Body of pancreas (tissue), 4 donors: ENCODE data around the gene PPP4R1.

Experiments
- CTCF ChIP-seq, 7 experiments: fragments of 450-650 bp in 4 of 7; fragments of 200-600 bp in 3 of 7; sonication (generic) in 3 of 7; IDR thresholded peaks; one replicate each; pipeline ENCODE4 v1.5.1; 2016 to 2019; ENCODE audit warnings: antibody characterized with exemption in 7 of 7
- POLR2A ChIP-seq, 3 donors: fragments of 450-650 bp; IDR thresholded peaks; one replicate each; pipeline ENCODE4 v1.6.1; 2016; ENCODE audit warnings: antibody characterized with exemption in 3 of 3, mild to moderate bottlenecking in 2 of 3

GRCh38 chr18:9627642-9628041 is 13.3 kb upstream of the PPP4R1 start:
- TF ChIP-seq CTCF (IDR thresholded peaks at IDR 0.05) (no peak), POLR2A (IDR thresholded peaks at IDR 0.05) (no peak)
